Osteoblast (primary cell): ENCODE measurements around the gene SPAM1. TPM values are rescaled to one million over a fixed set of nuclear protein-coding genes. Genes with fewer than 3 reads are reported as not detected.

ENCODE experiments used
- DNase-seq: peaks from one replicate; pipeline ENCODE4 v3.0.0; 2011; ENCODE audit warnings: low spot score, mixed read lengths; ENCODE audit not compliant: insufficient read length; ENCODE audit errors: missing footprints
- H2AFZ ChIP-seq: 2 replicates; pipeline ENCODE4 v1.6.0; 2011; ENCODE audit warnings: mild to moderate bottlenecking, low read length
- H3K27ac ChIP-seq: 2 replicates; pipeline ENCODE4 v1.5.1; 2011; ENCODE audit warnings: mild to moderate bottlenecking, low read depth, low read length, moderate library complexity
- H3K27me3 ChIP-seq: 2 replicates; pipeline ENCODE4 v1.6.0; 2012; ENCODE audit warnings: mild to moderate bottlenecking, control low read depth, inconsistent platforms, low read length, moderate library complexity; ENCODE audit not compliant: insufficient read depth
- H3K36me3 ChIP-seq: 2 replicates; pipeline ENCODE4 v1.5.1; 2011; ENCODE audit warnings: mild to moderate bottlenecking, low read length, control low read depth, moderate library complexity; ENCODE audit not compliant: insufficient read depth
- H3K4me1 ChIP-seq: 2 replicates; pipeline ENCODE4 v1.5.1; 2011; ENCODE audit warnings: mild to moderate bottlenecking, low read length, control low read depth, moderate library complexity; ENCODE audit not compliant: insufficient read depth
- H3K4me2 ChIP-seq: 2 replicates; pipeline ENCODE4 v1.6.0; 2011; ENCODE audit warnings: mild to moderate bottlenecking, low read length; ENCODE audit not compliant: insufficient read depth
- H3K4me3 ChIP-seq: fragments of 200-600 bp; sonication (generic); 3 replicates; pipeline ENCODE4 v1.5.1; 2012; ENCODE audit warnings: mild to moderate bottlenecking, low read length, inconsistent platforms; ENCODE audit not compliant: insufficient read depth
- H3K79me2 ChIP-seq: 2 replicates; pipeline ENCODE4 v1.6.0; 2012; ENCODE audit warnings: mild to moderate bottlenecking, low read length, control low read depth, inconsistent platforms; ENCODE audit not compliant: insufficient read depth
- H3K9me3 ChIP-seq: 2 replicates; pipeline ENCODE4 v1.5.1; 2011; ENCODE audit warnings: low read depth, low read length, control low read depth
- H4K20me1 ChIP-seq: 2 replicates; pipeline ENCODE4 v1.6.0; 2012; ENCODE audit warnings: mild to moderate bottlenecking, low read length, control low read depth; ENCODE audit not compliant: insufficient read depth
- total RNA-seq: library from RNA; depleted of rRNA; stranded (reverse); fragments of >200 nt; gene quantifications from 2 replicates; pipeline ENCODE4 v1.2.3, GENCODE V29; 2012
- TF ChIP-seq, protein P1 (sequence below): IDR thresholded peaks from 2 replicates; pipeline ENCODE4 v1.5.1; 2011; ENCODE audit warnings: mild to moderate bottlenecking, low read depth, low read length, moderate library complexity; ENCODE audit errors: extremely low read depth

SPAM1 gene
- total RNA-seq, 1 donor: not detected

DNA sequence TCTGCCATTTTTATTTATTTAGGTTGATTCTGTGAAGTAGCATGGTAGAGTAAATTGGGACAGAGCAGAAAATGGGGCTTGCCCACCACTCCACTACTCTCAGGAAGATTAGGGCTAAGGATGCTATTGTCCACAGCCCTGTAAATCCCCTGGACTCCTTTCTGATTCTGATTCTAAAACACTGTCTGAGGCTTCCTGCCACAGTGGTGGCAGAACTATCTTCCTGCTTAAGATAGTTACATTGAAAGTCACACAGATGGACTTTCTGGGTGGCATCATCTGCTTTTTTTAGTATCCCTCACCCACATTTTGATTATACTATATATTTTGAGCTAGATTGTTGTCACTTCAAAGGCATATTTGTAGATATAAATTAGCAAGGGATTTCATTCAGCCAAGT lies 50.0 kb downstream of the SPAM1 start:
- Histone ChIP-seq H3K4me3 (no peak overlapping the region), H3K79me2 (no peaks in the 10 kb centered on the region), H3K4me1 (no peaks in the 10 kb centered on the region), H3K36me3 (no peaks in the 10 kb centered on the region), H3K27ac (no peak overlapping the region), H3K27me3 (no peaks in the 10 kb centered on the region), H4K20me1 (no peaks in the 10 kb centered on the region), H3K9me3 (no peaks in the 10 kb centered on the region), H3K4me2 (no peak overlapping the region), H2AFZ (no peak overlapping the region)
- TF ChIP-seq, protein P1, sequence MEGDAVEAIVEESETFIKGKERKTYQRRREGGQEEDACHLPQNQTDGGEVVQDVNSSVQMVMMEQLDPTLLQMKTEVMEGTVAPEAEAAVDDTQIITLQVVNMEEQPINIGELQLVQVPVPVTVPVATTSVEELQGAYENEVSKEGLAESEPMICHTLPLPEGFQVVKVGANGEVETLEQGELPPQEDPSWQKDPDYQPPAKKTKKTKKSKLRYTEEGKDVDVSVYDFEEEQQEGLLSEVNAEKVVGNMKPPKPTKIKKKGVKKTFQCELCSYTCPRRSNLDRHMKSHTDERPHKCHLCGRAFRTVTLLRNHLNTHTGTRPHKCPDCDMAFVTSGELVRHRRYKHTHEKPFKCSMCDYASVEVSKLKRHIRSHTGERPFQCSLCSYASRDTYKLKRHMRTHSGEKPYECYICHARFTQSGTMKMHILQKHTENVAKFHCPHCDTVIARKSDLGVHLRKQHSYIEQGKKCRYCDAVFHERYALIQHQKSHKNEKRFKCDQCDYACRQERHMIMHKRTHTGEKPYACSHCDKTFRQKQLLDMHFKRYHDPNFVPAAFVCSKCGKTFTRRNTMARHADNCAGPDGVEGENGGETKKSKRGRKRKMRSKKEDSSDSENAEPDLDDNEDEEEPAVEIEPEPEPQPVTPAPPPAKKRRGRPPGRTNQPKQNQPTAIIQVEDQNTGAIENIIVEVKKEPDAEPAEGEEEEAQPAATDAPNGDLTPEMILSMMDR: no peak
- DNase-seq: no peak

DNA sequence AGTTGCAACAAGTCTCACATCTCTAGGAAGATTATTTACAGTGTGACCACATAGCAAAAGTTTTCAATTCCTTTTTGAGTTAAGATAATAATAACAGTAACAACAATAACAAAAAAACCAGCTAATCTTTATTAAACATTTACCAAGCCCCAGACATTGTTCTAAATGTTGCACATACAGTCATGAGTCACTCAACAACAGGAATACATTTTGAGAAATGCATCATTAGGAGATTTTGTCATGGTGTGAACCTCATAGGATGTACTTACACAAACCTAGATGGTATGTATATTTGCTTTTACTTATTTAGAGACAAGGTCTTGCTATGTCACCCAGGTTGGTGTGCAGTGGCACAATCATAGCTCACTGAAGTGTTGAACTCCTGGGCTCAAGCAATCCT lies 52.0 kb downstream of the SPAM1 start:
- Histone ChIP-seq H3K4me3 (no peak overlapping the region), H3K27me3 (no peaks in the 10 kb centered on the region), H3K4me2 (no peak overlapping the region), H3K79me2 (no peaks in the 10 kb centered on the region), H3K27ac (no peak overlapping the region), H3K4me1 (no peaks in the 10 kb centered on the region), H2AFZ (no peak overlapping the region), H3K36me3 (no peaks in the 10 kb centered on the region), H3K9me3 (no peaks in the 10 kb centered on the region), H4K20me1 (no peaks in the 10 kb centered on the region)
- no peak for DNase-seq
- TF ChIP-seq, protein P1: no peak

DNA sequence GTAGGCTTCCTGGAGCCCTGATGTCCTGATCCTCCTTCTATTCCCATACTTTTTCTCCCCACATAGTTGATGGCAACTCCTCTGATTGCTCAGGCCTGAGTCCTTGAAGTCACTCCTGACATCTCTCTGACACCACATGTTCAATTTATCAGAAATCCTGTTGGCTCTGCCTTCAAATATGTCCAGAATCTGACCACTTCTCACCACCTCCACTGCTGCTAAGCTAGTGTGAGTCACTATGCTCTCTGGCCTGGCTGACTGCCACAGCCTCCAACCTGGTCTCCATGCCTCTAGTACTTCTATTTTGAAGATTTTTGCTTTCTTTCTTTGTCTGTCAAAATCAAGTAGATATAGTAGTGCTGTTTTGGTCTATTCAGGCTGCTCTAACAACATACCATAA lies 54.8 kb downstream of the SPAM1 start:
- H4K20me1 ChIP-seq: no peaks in the 10 kb centered on the region
- H3K4me2 ChIP-seq: no peak overlapping the region
- no peaks in the 10 kb centered on the region for H3K9me3 ChIP-seq
- no peaks in the 10 kb centered on the region for H3K4me1 ChIP-seq
- no peaks in the 10 kb centered on the region for H3K79me2 ChIP-seq
- no peaks in the 10 kb centered on the region for H3K36me3 ChIP-seq
- no peak overlapping the region for H2AFZ ChIP-seq
- no peak for DNase-seq
- H3K4me3 ChIP-seq: no peak overlapping the region
- H3K27ac ChIP-seq: no peak overlapping the region
- TF ChIP-seq, protein P1: no peak
- no peaks in the 10 kb centered on the region for H3K27me3 ChIP-seq

DNA sequence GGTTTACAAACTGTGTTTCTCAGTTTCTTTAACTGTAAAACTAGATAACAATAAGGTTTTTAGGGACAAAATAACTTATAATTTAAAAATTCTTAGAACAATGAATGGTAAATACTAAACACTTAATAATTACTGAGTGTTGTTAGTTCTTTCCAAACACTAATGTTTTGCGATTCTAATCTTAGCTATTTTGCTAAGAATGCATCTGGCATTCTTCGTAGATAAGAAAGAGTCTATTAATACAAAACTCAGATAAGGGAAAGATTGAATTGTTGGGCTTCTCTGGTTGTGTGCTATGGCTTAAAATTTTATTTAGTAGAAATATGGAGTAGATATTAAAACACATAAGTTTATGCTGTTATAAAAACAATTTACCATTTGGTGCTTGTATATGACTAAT lies 62.4 kb downstream of the SPAM1 start:
- Histone ChIP-seq H3K4me1 (no peaks in the 10 kb centered on the region), H3K9me3 (no peaks in the 10 kb centered on the region), H3K79me2 (no peaks in the 10 kb centered on the region), H3K27ac (no peak overlapping the region), H3K27me3 (no peaks in the 10 kb centered on the region), H3K4me2 (no peak overlapping the region), H2AFZ (no peak overlapping the region), H3K36me3 (no peaks in the 10 kb centered on the region), H4K20me1 (no peaks in the 10 kb centered on the region), H3K4me3 (no peak overlapping the region)
- TF ChIP-seq, protein P1: no peak
- DNase-seq: peak; percentile 18
